Lower lobe of right lung (tissue), 2 donors: ENCODE data around the gene COX6B2. TPM values are rescaled to one million over a fixed set of nuclear protein-coding genes. Genes with fewer than 3 reads are reported as not detected.

Experiments used
- ATAC-seq, 2 donors: fragments of 200-7000 bp; cut with Tn5 transposase; one replicate each; pipeline ENCODE4 v1.9.1; 2020 to 2022; ENCODE audit warnings: mild to moderate bottlenecking in 2 of 2, moderate library complexity in 2 of 2
- DNase-seq: peaks from one replicate; pipeline ENCODE4 v3.0.0-alpha.2; 2020
- H3K27ac ChIP-seq: fragments of 200-600 bp; one replicate; pipeline ENCODE4 v1.8.0; 2022
- H3K27me3 ChIP-seq: fragments of 200-600 bp; one replicate; pipeline ENCODE4 v1.8.0; 2022; ENCODE audit warnings: low read depth
- H3K36me3 ChIP-seq: fragments of 200-600 bp; one replicate; pipeline ENCODE4 v1.8.0; 2022; ENCODE audit warnings: mild to moderate bottlenecking
- H3K4me1 ChIP-seq: fragments of 200-600 bp; one replicate; pipeline ENCODE4 v1.8.0; 2022
- H3K4me3 ChIP-seq: fragments of 200-600 bp; one replicate; pipeline ENCODE4 v1.8.0; 2022; ENCODE audit warnings: mild to moderate bottlenecking
- H3K9me3 ChIP-seq: fragments of 200-600 bp; one replicate; pipeline ENCODE4 v1.8.0; 2022
- CTCF ChIP-seq: fragments of 200-600 bp; IDR thresholded peaks from one replicate; pipeline ENCODE4 v1.8.0; 2022; ENCODE audit warnings: antibody characterized with exemption, mild to moderate bottlenecking
- intact Hi-C: fragments of 100-400 bp; cut with DNase I; formaldehyde crosslinking; loops from one replicate; pipeline ENCODE4 v1.11.0; 2022
- total RNA-seq: library from RNA; stranded (reverse); fragmentation: NEBNext Ultra II Directional; extraction: Animal tissue kit (Norgen Biotek cat#: 25700); gene quantifications from one replicate; pipeline ENCODE4 v1.2.1, GENCODE V29; 2021
- donor health status: DM: no; HTN: yes; CAD: no; lungs with severe emphysema.

Gene COX6B2
- total RNA-seq, 1 donor from 2014 or later, result not detected

GRCh38 chr19:55379174-55379573, 24.7 kb upstream of the COX6B2 start:
- H3K27ac ChIP-seq, result no peak overlapping the region
- peaks cover 22% of the 10 kb centered on the region for H3K27me3 ChIP-seq
- H3K4me3 ChIP-seq, result no peak overlapping the region
- intact Hi-C loops, result no loop called here
- no peak for DNase-seq
- no peaks in the 10 kb centered on the region for H3K9me3 ChIP-seq
- ATAC-seq, result no peak
- TF ChIP-seq CTCF, result no peak
- H3K36me3 ChIP-seq, result no peaks in the 10 kb centered on the region
- peaks cover 12% of the 10 kb centered on the region for H3K4me1 ChIP-seq

DNA sequence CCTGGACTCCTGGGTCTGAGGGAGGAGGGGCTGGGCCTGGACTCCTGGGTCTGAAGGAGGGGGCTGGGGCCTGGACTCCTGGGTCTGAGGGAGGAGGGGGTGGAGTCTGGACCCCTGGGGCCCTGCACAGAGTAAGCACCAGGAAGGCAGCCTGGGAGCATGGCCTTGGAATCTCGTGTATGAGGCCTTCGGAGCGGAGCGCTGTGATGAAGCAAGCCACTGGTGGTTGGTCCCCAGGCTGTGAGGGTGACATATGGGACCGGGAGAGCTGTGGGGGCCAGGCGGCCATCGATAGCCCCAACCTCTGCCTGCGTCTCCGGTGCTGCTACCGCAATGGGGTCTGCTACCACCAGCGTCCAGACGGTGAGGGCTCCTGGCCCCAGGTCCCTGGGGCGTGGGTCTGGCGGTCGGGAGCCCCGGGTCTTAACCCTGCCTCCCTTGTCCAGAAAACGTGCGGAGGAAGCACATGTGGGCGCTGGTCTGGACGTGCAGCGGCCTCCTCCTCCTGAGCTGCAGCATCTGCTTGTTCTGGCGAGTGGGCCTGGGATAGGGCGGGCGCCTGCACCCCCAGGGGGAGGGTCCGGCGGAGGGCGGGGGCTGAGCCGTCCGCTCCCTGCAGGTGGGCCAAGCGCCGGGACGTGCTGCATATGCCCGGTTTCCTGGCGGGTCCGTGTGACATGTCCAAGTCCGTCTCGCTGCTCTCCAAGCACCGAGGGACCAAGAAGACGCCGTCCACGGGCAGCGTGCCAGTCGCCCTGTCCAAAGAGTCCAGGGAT, 23.0 kb upstream of the COX6B2 start:
- Histone ChIP-seq H3K27ac (no peak overlapping the region), H3K27me3 (peaks cover 26% of the 10 kb centered on the region), H3K36me3 (no peaks in the 10 kb centered on the region), H3K4me3 (no peak overlapping the region), H3K4me1 (peaks cover 7% of the 10 kb centered on the region), H3K9me3 (no peaks in the 10 kb centered on the region)
- DNase-seq, result no peak
- intact Hi-C loops, result no loop called here
- no peak for TF ChIP-seq CTCF
- ATAC-seq, result no peak

- Histone ChIP-seq H3K4me1 (peaks cover 7% of the 10 kb centered on the region), H3K4me3 (no peak within 1 kb of the TSS), H3K27me3 (peaks cover 36% of the 10 kb centered on the region), H3K36me3 (no peaks in the 10 kb centered on the region), H3K9me3 (no peaks in the 10 kb centered on the region), H3K27ac (no peak within 1 kb of the TSS)
- no peak for ATAC-seq
- intact Hi-C loops, result no loop called here
- no peak for TF ChIP-seq CTCF
- DNase-seq, result no peak
These were observed 21.9 kb upstream of the COX6B2 start, which contains the start of gene TMEM190 for GRCh38 chr19:55376241-55376933. TMEM190 (plus strand) TSS chr19:55376826; CDS start chr19:55376854, 28 bp downstream.

- no peak for TF ChIP-seq CTCF
- Histone ChIP-seq H3K36me3 (no peaks in the 10 kb centered on the region), H3K9me3 (no peaks in the 10 kb centered on the region), H3K27ac (no peak overlapping the region), H3K27me3 (peaks cover 56% of the 10 kb centered on the region), H3K4me1 (peaks cover 7% of the 10 kb centered on the region), H3K4me3 (no peak overlapping the region)
- ATAC-seq (peak in 1 of 2 donors; percentile 12), DNase-seq (no peak)
- intact Hi-C loops, result no loop called here
These were observed 19.7 kb upstream of the COX6B2 start for GRCh38 chr19:55373993-55374757.

DNA sequence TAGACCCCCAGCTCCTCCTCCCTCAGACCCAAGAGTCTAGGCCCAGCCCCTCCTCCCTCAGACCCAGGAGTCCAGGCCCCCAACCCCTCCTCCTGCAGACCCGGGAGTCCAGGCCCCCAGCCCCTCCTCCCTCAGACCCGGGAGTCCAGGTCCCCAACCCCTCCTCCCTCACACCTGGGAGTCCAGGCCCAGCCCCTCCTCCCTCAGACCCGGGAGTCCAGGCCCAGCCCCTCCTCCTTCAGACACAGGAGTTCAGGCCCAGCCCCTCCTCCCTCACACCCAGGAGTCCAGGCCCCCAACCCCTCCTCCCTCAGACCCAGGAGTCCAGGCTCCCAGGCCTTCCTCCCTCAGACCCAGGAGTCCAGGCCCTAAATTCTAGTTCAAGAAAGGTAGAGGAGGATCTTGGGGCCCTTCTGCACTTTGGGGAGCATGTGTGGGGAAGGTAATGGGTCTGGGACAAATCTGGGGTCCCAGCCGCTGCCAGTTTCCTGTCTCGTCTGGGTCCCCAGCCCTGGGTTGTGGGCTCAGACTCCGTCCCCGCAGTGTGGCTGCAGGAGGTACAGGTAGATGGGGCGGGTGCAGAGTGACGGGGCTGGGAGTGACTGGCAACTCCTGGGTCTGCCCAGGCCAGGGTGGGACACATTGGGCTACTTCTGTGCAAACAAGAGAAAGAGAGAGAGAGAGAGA, 18.9 kb upstream of the COX6B2 start:
- ATAC-seq, result no peak
- TF ChIP-seq CTCF, result no peak
- intact Hi-C loops, result no loop called here

More for the DNA sequence above, 18.9 kb upstream of the COX6B2 start:
- DNase-seq, result no peak
- H3K4me3 ChIP-seq, result no peak overlapping the region
- H3K9me3 ChIP-seq, result no peaks in the 10 kb centered on the region
- no peak overlapping the region for H3K27ac ChIP-seq
- H3K36me3 ChIP-seq, result no peaks in the 10 kb centered on the region
- peaks cover 63% of the 10 kb centered on the region for H3K27me3 ChIP-seq
- H3K4me1 ChIP-seq, result peaks cover 7% of the 10 kb centered on the region
